Endothelial cell of umbilical vein (primary cell): Measurements from ENCODE around the gene PLCB4. TPM values are rescaled to one million over a fixed set of nuclear protein-coding genes. Genes with fewer than 3 reads are reported as not detected.

ENCODE experiments used
- BruUV-seq: library from RNA; stranded (reverse); fragments of 400-500 nt; replicated peaks from 2 replicates; lab custom pipeline; 2021; lab: Mats Ljungman, UMichigan
- CTCF ChIA-PET: fragments of 300-600, 350-600 bp; sonication (Branson Sonifier 250); formaldehyde crosslinking; loops from one replicate; lab custom pipeline; 2021; ENCODE audit warnings: antibody characterized with exemption, inconsistent platforms; lab: Charles Lee
- POLR2A ChIA-PET: fragments of 300-600, 350-600 bp; sonication (Branson Sonifier 250); formaldehyde crosslinking; loops from one replicate; lab custom pipeline; 2021; ENCODE audit warnings: antibody characterized with exemption, inconsistent platforms; lab: Charles Lee
- DNase-seq: peaks from one replicate; pipeline ENCODE4 v3.0.0-alpha.2; 2011; ENCODE audit warnings: low read depth, low spot score
- FAIRE-seq: peaks from 2 replicates; lab custom pipeline; 2011; peaks lifted over from hg19 to GRCh38; lab: Jason Lieb, UNC
- H2AFZ ChIP-seq: 2 replicates; pipeline ENCODE4 v1.6.0; 2012; ENCODE audit warnings: low read depth, low read length, control low read depth, inconsistent platforms
- H3K27ac ChIP-seq: 2 replicates; pipeline ENCODE4 v1.5.1; 2011; ENCODE audit warnings: low read depth, mild to moderate bottlenecking, control low read depth, low read length, moderate library complexity; ENCODE audit not compliant: insufficient read depth
- H3K27me3 ChIP-seq, 2 experiments: 2 replicates each; pipeline versions ENCODE4 v1.6.0 to v1.6.1; 2011; ENCODE audit warnings: low read length in 2 of 2, mixed read lengths in 1 of 2; ENCODE audit not compliant: control insufficient read depth in 2 of 2, insufficient read depth in 2 of 2
- H3K36me3 ChIP-seq, 2 experiments: 2 replicates in 1 of 2; 3 replicates in 1 of 2; pipeline ENCODE4 v1.5.1; 2011; ENCODE audit warnings: low read length in 2 of 2, mild to moderate bottlenecking in 1 of 2, moderate library complexity in 1 of 2; ENCODE audit not compliant: control insufficient read depth in 2 of 2, insufficient read depth in 2 of 2; ENCODE audit errors: extremely low read depth in 1 of 2
- H3K4me1 ChIP-seq: 3 replicates; pipeline ENCODE4 v1.5.1; 2011; ENCODE audit warnings: mild to moderate bottlenecking, low read length; ENCODE audit not compliant: control insufficient read depth, insufficient read depth; ENCODE audit errors: extremely low read depth
- H3K4me2 ChIP-seq: 2 replicates; pipeline ENCODE4 v1.6.1; 2011; ENCODE audit warnings: low read length, control low read depth, mixed read lengths; ENCODE audit not compliant: insufficient read depth
- H3K4me3 ChIP-seq, 3 experiments: fragments of 200-600 bp in 1 of 3; sonication (generic), shearing (Covaris generic) in 1 of 3; replicated peaks in 1 of 3; 2 replicates each; pipeline ENCODE4 v1.5.1; 2011 to 2016; ENCODE audit warnings: control low read depth in 3 of 3, low read length in 3 of 3, mild to moderate bottlenecking in 2 of 3, inconsistent platforms in 1 of 3, low read depth in 1 of 3, moderate library complexity in 1 of 3; ENCODE audit not compliant: insufficient read depth in 1 of 3
- H3K79me2 ChIP-seq: 2 replicates; pipeline ENCODE4 v1.6.0; 2012; ENCODE audit warnings: low read length, inconsistent platforms; ENCODE audit not compliant: control insufficient read depth, insufficient read depth
- H3K9ac ChIP-seq: replicated peaks from 2 replicates; pipeline ENCODE3; 2011; ENCODE audit warnings: low read length, control low read depth; ENCODE audit not compliant: insufficient read depth; ENCODE audit errors: extremely low read depth
- H3K9me1 ChIP-seq: replicated peaks from 3 replicates; pipeline ENCODE4 v1.6.0; 2011; ENCODE audit warnings: mild to moderate bottlenecking, low read length; ENCODE audit not compliant: control insufficient read depth, insufficient read depth; ENCODE audit errors: extremely low read depth
- H3K9me3 ChIP-seq: replicated peaks from 2 replicates; pipeline ENCODE4 v1.5.1; 2012; ENCODE audit warnings: low read length, inconsistent platforms; ENCODE audit not compliant: control insufficient read depth, insufficient read depth
- H4K20me1 ChIP-seq: replicated peaks from 2 replicates; pipeline ENCODE3; 2011; ENCODE audit warnings: mild to moderate bottlenecking, low read length; ENCODE audit not compliant: control insufficient read depth, insufficient read depth; ENCODE audit errors: extremely low read depth
- EZH2 ChIP-seq: IDR thresholded peaks from 2 replicates; pipeline ENCODE4 v1.6.1; 2012; ENCODE audit warnings: borderline replicate concordance, low read depth, mild to moderate bottlenecking, moderate library complexity, low read length, inconsistent platforms; ENCODE audit not compliant: severe bottlenecking
- FOS ChIP-seq: IDR thresholded peaks from 2 replicates; pipeline ENCODE4 v1.6.1; 2011; ENCODE audit warnings: mild to moderate bottlenecking, low read length, moderate library complexity, borderline replicate concordance; ENCODE audit not compliant: insufficient read depth
- GATA2 ChIP-seq: IDR thresholded peaks from 2 replicates; pipeline ENCODE4 v1.7.0; 2011; ENCODE audit warnings: low read depth, mild to moderate bottlenecking, moderate library complexity, mixed read lengths, low read length; ENCODE audit not compliant: insufficient read length, insufficient read depth
- JUN ChIP-seq: IDR thresholded peaks from 2 replicates; pipeline ENCODE4 v1.6.1; 2011; ENCODE audit warnings: borderline replicate concordance, low read depth; ENCODE audit not compliant: insufficient read length, insufficient read depth
- MYC ChIP-seq: IDR thresholded peaks from one replicate; pipeline ENCODE4 v1.6.1; 2011; ENCODE audit warnings: mild to moderate bottlenecking, low read depth, low read length
- POLR2A ChIP-seq: IDR thresholded peaks from 2 replicates; pipeline ENCODE4 v1.6.1; 2012; ENCODE audit warnings: low read depth, mild to moderate bottlenecking, control low read depth, low read length
- POLR2AphosphoS5 ChIP-seq: IDR thresholded peaks from 2 replicates; pipeline ENCODE4 v1.6.1; 2012; ENCODE audit warnings: low read depth, mild to moderate bottlenecking, control low read depth, low read length, moderate library complexity; ENCODE audit not compliant: insufficient read depth
- dilution Hi-C: fragments of 300-500 bp; cut with MboI; formaldehyde crosslinking; loops from one replicate; pipeline ENCODE4 v1.15.0; 2019; ENCODE audit warnings: low sequenced_read_pairs; ENCODE audit not compliant: extremely low pct_ligation_motif_present
- intact Hi-C: fragments of 100-400 bp; cut with micrococcal nuclease; formaldehyde crosslinking; loops from one replicate; pipeline ENCODE4 v1.10.0; 2022
- polyA plus RNA-seq, 4 experiments: library from polyadenylated mRNA; depleted of rRNA in 3 of 4; stranded (reverse) in 3 of 4; unstranded in 1 of 4; fragments of >200 nt; gene quantifications; 2 replicates each; pipeline versions ENCODE4 v1.2.1 to v1.2.3, GENCODE V29; 2011 to 2012; ENCODE audit warnings: missing spikeins in 1 of 4
- total RNA-seq: library from RNA; stranded (reverse); gene quantifications from 2 replicates; pipeline ENCODE4 v1.2.3, GENCODE V29; 2021
- TF ChIP-seq, protein P1 (sequence below), 2 donors: IDR thresholded peaks; 1 replicate in 1 of 2; 2 replicates in 1 of 2; pipeline ENCODE4 v1.5.1; 2011; ENCODE audit warnings: low read length in 2 of 2, mild to moderate bottlenecking in 2 of 2, moderate library complexity in 2 of 2, control low read depth in 1 of 2, inconsistent platforms in 1 of 2, low read depth in 1 of 2; ENCODE audit not compliant: insufficient read depth in 1 of 2; ENCODE audit errors: extremely low read depth in 1 of 2
- TF ChIP-seq, protein P2 (sequence below): IDR thresholded peaks from 2 replicates; pipeline ENCODE4 v1.6.1; 2011; ENCODE audit not compliant: insufficient read depth, insufficient read length

The PLCB4 gene
- total and polyA plus RNA-seq, 2 donors (not counting 3 experiments of a cell fraction or from before 2014, with no cell fraction given), result 0.37 to 1.7 TPM

DNA sequence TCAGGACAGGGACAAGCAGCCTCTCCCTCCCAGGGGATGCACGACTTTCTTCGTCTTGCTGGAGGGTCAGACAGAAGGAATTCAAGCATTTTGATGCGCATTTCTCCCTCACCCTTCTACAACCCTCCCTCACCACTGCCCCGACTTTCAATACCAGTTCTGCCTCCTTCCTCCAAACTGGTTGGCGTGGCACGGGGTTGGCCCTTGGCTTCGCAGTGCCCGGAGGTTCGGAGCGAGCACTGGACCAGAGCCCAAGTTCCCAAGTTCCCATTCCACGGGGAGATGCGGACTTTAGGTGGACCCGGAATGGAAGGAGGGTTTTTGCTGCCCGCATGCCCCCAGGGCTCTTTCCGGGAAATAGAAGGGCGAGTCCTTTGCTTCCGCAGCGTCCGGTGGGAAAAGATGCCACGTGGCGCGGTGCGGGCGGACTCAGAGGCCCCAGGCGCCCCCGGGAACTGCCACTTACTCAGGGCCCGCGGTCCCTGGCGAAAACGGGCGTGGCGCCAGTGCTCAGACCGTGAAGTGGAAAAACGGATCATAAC is 437.5 kb downstream of the PLCB4 start:
- FAIRE-seq (no peak), DNase-seq (no peak)
- Histone ChIP-seq H3K4me2 (no peak overlapping the region), H2AFZ (no peak overlapping the region), H3K9me3 (no peaks in the 10 kb centered on the region), H3K36me3 (no peaks in the 10 kb centered on the region), H3K27ac (no peak overlapping the region), H3K79me2 (no peaks in the 10 kb centered on the region), H3K9ac (no peak overlapping the region), H3K9me1 (no peaks in the 10 kb centered on the region), H4K20me1 (no peaks in the 10 kb centered on the region), H3K27me3 (peaks cover 53 to 68% of the 10 kb centered on the region in 2 experiments), H3K4me3 (no peak overlapping the region), H3K4me1 (no peaks in the 10 kb centered on the region)
- CTCF ChIA-PET, result interaction anchor here (0.8 kb wide), 1 partner anchor 9 kb away, joined by 3 read pairs; the partner anchor contains the start of gene LAMP5
- TF ChIP-seq, protein P1, sequence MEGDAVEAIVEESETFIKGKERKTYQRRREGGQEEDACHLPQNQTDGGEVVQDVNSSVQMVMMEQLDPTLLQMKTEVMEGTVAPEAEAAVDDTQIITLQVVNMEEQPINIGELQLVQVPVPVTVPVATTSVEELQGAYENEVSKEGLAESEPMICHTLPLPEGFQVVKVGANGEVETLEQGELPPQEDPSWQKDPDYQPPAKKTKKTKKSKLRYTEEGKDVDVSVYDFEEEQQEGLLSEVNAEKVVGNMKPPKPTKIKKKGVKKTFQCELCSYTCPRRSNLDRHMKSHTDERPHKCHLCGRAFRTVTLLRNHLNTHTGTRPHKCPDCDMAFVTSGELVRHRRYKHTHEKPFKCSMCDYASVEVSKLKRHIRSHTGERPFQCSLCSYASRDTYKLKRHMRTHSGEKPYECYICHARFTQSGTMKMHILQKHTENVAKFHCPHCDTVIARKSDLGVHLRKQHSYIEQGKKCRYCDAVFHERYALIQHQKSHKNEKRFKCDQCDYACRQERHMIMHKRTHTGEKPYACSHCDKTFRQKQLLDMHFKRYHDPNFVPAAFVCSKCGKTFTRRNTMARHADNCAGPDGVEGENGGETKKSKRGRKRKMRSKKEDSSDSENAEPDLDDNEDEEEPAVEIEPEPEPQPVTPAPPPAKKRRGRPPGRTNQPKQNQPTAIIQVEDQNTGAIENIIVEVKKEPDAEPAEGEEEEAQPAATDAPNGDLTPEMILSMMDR (IDR thresholded peaks at IDR 0.05; ENCODE audit: extremely low read depth in 1 of 2, insufficient read depth in 1 of 2, low read depth in 1 of 2, low read length in 2 of 2), result no peak
- TF ChIP-seq EZH2 (no peak), FOS (no peak), GATA2 (no peak), POLR2A (no peak), POLR2AphosphoS5 (no peak), JUN (no peak), MYC (no peak)
- TF ChIP-seq, protein P2, sequence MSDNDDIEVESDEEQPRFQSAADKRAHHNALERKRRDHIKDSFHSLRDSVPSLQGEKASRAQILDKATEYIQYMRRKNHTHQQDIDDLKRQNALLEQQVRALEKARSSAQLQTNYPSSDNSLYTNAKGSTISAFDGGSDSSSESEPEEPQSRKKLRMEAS, result no peak
- no TSS peak for BruUV-seq
- POLR2A ChIA-PET, result no interaction called here
- dilution Hi-C loops (no loop called here), intact Hi-C loops (no loop called here)
